GM08714 (cell line): Measurements from ENCODE around the gene RB1.
A peak's percentile ranks its signal among the peaks of the same experiment; 100 is the strongest.

Experiments used
- H3K4me3 ChIP-seq: fragments of 200-500 bp; sonication (Bioruptor generic); 2 replicates; pipeline ENCODE4 v1.5.1; 2014; ENCODE audit warnings: mild to moderate bottlenecking, low read length, inconsistent platforms
- ZNF274 ChIP-seq: IDR thresholded peaks from 2 replicates; pipeline ENCODE4 v1.6.1; 2012; ENCODE audit warnings: mild to moderate bottlenecking, low read depth, low read length

RB1 gene

DNA sequence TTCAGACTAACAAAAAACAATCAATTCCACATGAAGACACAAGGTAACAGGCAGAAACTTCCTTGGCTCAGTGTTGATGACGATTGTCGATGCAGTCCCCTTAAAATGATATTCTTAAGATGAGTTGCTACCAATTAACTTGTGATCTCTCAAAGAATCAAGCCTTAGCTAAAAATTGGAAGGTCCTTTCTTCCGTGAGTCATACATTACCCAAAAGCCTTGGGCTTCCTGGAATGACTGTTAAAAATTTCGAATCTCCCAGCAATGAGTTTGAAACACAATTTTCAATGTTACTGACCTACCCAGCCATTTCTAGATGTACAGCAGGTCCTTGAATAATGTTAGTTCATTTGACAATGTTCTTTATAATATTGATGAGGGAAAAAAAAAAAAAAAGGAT, 28.0 kb upstream of the RB1 start:
- no peak overlapping the region for H3K4me3 ChIP-seq
- no peak for TF ChIP-seq ZNF274

DNA sequence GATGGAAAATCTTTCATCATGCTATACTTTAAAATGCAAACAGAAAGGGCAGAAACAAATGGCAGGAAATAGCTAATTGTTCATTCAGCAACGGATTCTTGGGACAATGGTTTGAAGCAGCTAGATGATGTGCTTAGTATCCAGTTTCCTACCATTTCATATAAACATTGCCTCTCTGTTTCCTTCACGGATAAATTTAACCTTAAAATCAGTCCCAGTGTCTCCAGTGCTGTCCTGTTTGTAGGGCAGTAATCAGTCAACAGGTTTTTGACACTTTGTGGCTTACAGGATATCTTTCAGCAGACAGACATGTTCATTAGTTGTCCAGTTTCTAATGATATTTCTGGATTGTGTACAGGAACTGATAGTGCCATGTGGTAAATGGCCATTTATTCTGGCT, 24.7 kb upstream of the RB1 start:
- no peak for TF ChIP-seq ZNF274
- no peak overlapping the region for H3K4me3 ChIP-seq

DNA sequence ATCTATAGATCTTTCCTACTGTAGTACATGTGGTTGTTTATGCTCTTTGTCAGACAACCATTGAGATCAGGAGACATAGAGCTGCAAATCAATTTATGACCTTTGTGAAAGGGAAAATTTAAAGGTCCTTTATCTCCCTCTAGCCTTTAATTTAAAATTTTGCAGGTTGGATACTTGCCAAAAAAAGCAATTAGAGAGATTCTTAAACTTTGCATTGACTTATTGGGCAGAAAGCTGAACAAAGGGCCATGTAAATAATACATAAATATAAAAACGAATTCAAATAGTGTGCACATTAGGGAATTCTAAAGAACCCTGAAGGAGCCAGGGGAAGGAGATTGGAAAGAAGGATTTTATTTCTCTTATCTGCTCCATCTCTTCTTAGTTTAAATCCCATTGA, 22.0 kb upstream of the RB1 start:
- no peak for TF ChIP-seq ZNF274
- no peak overlapping the region for H3K4me3 ChIP-seq

DNA sequence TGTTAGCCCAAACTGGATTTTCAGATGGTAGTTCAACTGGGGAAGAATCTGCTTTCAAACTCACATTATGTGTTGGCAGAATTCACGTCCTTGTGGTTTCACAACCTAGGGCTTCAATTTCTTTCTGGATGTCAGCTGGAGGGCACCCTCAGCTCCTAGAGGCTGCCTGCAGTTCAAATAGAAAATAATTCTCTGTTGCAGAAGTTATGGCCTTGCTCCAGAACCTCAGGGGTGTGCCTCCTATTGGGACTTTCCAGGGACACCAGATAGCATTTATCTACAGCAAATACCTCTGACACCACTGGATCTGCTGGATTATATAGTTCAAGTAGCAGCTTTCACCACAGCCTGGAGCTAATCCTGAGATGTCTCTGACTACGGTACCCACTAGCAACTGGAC, 11.8 kb upstream of the RB1 start:
- TF ChIP-seq ZNF274 = no peak
- no peak overlapping the region for H3K4me3 ChIP-seq

DNA sequence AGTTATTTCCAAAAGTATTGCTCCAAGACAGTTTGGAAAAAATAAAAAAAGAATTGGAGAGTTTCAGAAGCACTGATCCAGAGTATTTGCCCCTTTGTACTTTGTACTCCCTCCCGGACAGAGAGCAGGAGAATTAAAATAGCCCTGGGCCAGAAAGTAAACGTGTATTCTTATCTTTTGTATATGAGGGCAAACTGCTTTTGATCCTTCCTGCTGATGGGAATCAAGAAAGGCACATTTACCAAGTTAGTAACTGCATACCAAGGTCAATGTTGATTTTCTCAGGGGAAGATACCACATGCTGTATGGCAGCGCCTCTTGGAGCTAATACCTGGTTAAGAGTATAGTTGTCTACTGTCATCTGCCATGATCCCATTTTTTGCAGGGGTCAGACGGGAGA, 10.9 kb upstream of the RB1 start:
- no peak for TF ChIP-seq ZNF274
- H3K4me3 ChIP-seq = no peak overlapping the region

DNA sequence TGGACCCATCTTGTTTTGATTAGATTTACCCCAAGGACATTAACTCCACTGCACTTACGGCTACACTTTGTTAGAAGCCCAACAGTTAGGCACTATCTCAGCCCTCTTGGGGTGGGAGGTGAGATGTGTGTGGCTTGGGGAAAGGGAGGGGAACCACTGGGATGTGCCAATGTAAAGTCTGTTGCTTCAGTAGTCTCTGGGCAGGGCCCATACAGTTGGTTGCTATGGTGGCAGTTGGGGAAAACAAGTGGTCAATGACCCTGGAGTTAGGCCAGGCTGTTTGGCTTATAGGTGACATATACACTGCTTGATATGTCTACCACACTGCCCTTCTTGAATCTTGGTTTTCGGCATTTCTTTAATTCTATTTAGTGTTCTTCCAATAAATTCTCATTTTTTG, 8.9 kb upstream of the RB1 start:
- TF ChIP-seq ZNF274 = no peak
- no peak overlapping the region for H3K4me3 ChIP-seq

DNA sequence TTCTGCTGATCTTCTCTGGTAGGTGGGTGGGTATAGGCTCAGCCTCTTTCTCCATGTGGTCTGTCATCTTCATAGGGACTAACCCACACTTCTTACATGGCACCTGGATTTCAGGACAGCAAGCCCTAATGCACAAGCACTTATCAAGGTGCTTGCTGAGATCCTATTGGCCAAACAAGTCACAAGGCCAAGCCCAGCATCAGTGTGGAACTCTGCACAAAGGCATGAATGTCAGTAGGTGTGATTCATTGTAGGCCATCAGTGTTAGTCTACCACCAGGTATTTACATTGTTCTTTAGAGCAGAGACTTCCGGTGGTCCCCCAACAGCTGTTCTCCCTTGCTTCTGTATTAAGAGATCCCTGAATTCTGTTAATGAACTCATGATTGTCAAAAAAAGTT, 8.3 kb upstream of the RB1 start:
- H3K4me3 ChIP-seq = no peak overlapping the region
- TF ChIP-seq ZNF274 = no peak

DNA sequence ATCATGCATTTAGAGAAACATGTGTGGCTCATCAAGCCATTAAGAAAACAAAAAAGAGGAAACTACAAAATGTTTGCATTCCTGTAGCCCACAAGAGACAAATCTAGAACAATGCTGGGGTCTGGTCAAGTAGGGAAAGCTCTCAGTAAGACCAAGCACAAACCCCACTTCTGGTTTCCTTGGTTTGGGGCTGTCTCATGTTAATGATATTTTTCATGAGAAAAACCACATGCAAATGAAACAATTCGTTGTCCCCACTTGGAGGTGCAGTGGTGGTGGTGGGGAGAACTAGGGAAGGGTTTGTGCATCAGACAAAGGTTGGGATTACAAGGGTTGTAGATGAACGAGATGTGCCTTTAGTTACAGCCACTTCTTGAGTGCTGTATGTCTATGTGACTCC, 7.0 kb upstream of the RB1 start:
- no peak for TF ChIP-seq ZNF274
- H3K4me3 ChIP-seq = no peak overlapping the region

DNA sequence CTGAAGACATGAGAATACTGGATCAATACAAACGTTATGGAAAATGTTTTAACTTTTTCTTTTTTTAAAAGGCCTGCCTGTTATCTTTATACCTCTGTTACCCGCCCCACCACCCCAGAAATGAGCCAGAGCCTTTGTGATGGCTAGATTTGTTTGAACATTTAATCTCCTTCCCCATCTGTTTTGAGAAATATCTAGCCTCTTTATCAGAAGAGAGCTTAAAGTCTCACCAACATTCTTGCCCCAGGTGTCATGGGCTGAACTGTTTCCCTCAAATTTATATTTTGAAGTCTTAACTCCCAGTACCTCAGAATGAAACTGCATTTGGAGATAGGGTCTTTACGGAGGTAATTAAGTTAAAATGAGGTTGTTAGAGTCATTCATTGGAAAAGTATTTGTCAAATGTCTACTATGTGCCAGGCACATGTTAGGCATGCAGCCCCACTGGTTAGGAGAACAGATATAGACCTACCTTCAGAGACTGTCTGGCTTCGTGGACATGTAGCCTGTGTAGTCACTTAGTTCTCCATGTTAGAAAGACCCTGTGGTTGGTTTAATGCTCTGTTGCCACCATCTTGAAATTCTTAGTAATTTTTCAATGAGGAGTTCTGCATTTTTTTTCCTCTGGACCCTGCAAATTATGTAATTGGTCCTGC, 6.3 kb upstream of the RB1 start:
- no peak for TF ChIP-seq ZNF274

DNA sequence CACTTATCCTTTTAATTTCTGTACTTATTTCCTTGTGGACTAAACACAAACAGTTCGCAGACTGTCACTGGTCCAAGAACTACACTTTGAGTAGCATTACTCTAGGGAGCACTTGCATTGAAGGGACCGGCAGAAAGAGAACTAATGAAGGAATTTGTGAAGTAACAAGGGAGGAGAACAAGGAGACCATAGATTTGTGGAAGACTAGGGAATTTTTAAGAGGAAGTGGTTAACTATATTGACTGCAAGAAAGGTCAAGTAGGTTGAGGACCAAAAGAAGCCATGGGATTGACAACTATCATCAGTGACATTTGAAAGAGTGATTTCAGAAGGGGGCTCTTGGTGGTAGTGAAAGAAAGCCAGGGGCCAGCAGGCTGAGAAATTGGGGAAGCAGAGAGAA, 4.0 kb upstream of the RB1 start:
- no peak for TF ChIP-seq ZNF274

More for the DNA sequence above, 6.3 kb upstream of the RB1 start:
- H3K4me3 ChIP-seq = no peak overlapping the region

DNA sequence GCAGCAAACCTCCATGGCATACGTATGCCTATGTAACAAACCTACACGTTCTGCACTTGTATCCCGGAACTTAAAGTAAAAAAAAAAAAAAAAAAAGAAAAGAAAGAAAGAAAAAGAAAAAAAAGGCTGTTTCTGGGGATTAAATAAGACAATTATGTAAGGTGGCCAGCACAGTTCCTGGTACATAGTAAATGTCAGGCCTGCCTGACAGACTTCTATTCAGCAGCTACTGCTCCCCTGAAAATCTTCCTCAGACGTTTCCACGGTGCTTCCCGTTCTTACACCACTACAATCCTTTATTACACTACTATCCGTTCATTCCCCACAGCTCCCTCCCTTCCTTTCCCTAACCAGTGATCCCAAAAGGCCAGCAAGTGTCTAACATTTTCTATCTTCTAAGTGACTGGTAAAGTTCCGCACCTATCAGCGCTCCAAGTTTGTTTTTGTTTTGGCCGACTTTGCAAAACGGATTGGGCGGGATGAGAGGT, 636 bp upstream of the RB1 start:
- TF ChIP-seq ZNF274 = no peak
- H3K4me3 ChIP-seq = peak overlapping the region; percentile 97

More for the DNA sequence above, 4.0 kb upstream of the RB1 start:
- no peak overlapping the region for H3K4me3 ChIP-seq

DNA sequence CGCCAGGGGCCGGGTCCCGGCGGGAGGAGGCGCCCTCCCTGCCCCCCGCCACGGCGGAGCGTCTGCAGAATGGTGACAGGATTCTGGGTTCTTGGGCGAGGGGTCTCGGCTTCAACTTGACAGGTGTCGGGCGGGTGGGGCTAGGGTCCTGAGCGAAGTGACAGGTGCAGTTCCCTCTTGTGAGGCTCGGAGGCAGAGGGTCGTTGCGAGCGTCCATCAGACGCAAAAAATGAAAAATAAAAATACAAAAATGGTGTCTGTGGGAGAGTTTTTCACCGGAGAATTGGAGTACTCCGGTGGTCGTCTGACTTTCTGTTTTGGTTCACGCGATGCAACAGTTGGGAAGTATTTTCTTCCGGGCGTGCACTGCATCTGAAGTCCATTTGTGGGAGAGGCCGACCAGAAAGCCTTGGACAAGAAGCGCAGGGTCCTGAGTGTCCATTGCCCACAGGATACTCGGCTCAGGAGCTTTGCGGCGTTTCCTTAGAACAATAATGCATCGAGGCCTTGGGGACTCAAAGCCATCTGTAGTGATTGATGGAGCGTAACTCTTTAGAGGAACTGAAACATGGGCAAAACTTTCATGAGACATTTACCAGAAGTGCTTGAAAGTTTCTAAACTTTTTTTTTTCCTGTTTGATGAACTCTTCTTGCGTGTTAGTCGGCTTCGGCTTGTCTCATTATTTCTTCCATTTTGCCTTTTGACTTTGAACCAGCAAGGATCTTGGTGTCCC, 759 bp downstream of the RB1 start:
- no peak for TF ChIP-seq ZNF274
- peak overlapping the region; percentile 97 for H3K4me3 ChIP-seq

DNA sequence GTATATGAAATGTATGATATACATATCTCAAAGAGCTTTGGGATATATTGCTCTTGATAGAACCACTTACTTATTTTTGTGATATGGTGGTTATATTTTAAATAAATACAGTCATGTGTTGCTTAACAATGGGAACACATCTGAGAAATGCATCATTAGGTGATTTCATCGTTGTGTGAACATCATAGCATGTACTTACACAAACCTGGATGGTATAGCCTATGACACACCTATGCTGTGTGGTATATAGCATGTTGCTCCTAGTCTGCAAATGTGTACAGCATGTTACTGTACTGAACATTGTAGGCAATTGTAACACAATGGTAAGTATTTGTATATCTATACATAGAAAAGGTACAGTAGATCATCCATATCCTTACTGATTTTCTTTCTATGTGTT, 7.7 kb downstream of the RB1 start:
- TF ChIP-seq ZNF274 = no peak
- no peak overlapping the region for H3K4me3 ChIP-seq

DNA sequence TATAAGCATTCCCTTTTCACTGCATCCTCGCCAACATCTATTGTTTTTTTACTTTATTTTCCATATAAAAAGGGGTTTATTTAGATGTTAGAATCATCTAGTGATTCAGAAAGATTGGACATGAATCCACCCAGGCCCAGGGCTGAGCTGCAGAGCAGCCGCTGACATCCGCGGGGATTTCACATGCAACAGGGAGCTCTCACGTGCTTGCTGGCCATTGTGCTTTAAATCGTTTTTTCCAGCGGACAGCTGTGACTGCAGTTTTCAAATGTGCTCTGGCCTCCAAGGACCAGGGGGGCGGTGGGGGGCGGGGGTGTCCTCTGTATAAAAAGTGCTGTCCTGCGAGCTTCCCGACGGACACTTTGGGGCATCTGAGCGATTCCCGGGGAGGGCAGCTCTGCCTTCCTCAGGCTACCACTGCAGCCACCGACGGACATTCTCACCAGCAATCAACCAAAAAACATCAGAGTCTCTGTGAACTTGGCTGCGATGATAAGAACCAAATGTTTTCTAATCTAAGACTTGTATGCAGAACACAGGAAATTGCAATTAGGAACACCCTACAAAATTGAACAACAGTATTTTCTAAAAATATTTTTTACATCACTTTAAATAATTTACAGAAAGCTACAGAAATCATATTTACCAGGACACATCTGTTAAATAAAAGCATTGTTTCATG, 12.6 kb downstream of the RB1 start:
- TF ChIP-seq ZNF274 = no peak
- H3K4me3 ChIP-seq = no peak overlapping the region
